Stimulated activated CD8-positive, alpha-beta memory T cell treated with anti-CD3 and anti-CD28 coated beads, Interleukin-7, amount 100 ng/mL, for 48 hours (primary cell): Measurements from ENCODE around the gene DLGAP1.
"Not testable (repeated sequence)": the region's sequence is repeated elsewhere in the genome, so short reads cannot be mapped to it uniquely, and the experiment has no call there.

Experiments
- DNase-seq, 2 donors: peaks; one replicate each; pipeline ENCODE4 v3.0.0-alpha.2; 2020; ENCODE audit warnings: low read depth in 1 of 2; ENCODE audit errors: extremely low read depth in 1 of 2

DLGAP1 gene

GRCh38 chr18:4101009-4101408 is 354.1 kb downstream of the DLGAP1 start:
- DNase-seq, result no peak

- no peak for DNase-seq
Observed at GRCh38 chr18:4096486-4096885, 358.6 kb downstream of the DLGAP1 start.

GRCh38 chr18:4093676-4094075 is 361.4 kb downstream of the DLGAP1 start:
- DNase-seq, result no peak

GRCh38 chr18:4084382-4084900 is 370.7 kb downstream of the DLGAP1 start:
- DNase-seq, result no peak

GRCh38 chr18:4078246-4078645 is 376.9 kb downstream of the DLGAP1 start:
- DNase-seq, result no peak

GRCh38 chr18:4077721-4078120 is 377.4 kb downstream of the DLGAP1 start:
- no peak for DNase-seq

- no peak for DNase-seq
Observed at GRCh38 chr18:4077204-4077603, 377.9 kb downstream of the DLGAP1 start.

- DNase-seq, result no peak
Observed at GRCh38 chr18:4074647-4075046, 380.5 kb downstream of the DLGAP1 start.

GRCh38 chr18:4069183-4069582 is 385.9 kb downstream of the DLGAP1 start:
- DNase-seq, result no peak

GRCh38 chr18:4068552-4069158 is 386.5 kb downstream of the DLGAP1 start:
- no peak for DNase-seq

GRCh38 chr18:4063545-4063944 is 391.6 kb downstream of the DLGAP1 start:
- DNase-seq, result no peak

- DNase-seq, result no peak
Observed at GRCh38 chr18:4060427-4061281, 394.5 kb downstream of the DLGAP1 start.

- DNase-seq, result no peak
Observed at GRCh38 chr18:4058179-4058578, 396.9 kb downstream of the DLGAP1 start.

GRCh38 chr18:4040391-4041092 is 414.6 kb downstream of the DLGAP1 start:
- DNase-seq, result no peak

- no peak for DNase-seq
Observed at GRCh38 chr18:4035521-4035920, 419.6 kb downstream of the DLGAP1 start.

GRCh38 chr18:4034815-4035214 is 420.3 kb downstream of the DLGAP1 start:
- not testable (repeated sequence) for DNase-seq

- no peak for DNase-seq
Observed at GRCh38 chr18:4026542-4026941, 428.6 kb downstream of the DLGAP1 start.

- DNase-seq, result no peak
Observed at GRCh38 chr18:4024702-4025101, 430.4 kb downstream of the DLGAP1 start.

GRCh38 chr18:4022749-4023148 is 432.4 kb downstream of the DLGAP1 start:
- DNase-seq, result not testable (repeated sequence)

GRCh38 chr18:4020026-4020425 is 435.1 kb downstream of the DLGAP1 start:
- DNase-seq, result no peak

- no peak for DNase-seq
Observed at GRCh38 chr18:4017480-4017879, 437.6 kb downstream of the DLGAP1 start.
